Osteoblast (primary cell): ENCODE results near the gene CARHSP1. TPM values are rescaled to one million over a fixed set of nuclear protein-coding genes. Genes with fewer than 3 reads are reported as not detected.

Experiments
- DNase-seq: peaks from one replicate; pipeline ENCODE4 v3.0.0; 2011; ENCODE audit warnings: low spot score, mixed read lengths; ENCODE audit not compliant: insufficient read length; ENCODE audit errors: missing footprints
- H2AFZ ChIP-seq: 2 replicates; pipeline ENCODE4 v1.6.0; 2011; ENCODE audit warnings: mild to moderate bottlenecking, low read length
- H3K27ac ChIP-seq: 2 replicates; pipeline ENCODE4 v1.5.1; 2011; ENCODE audit warnings: mild to moderate bottlenecking, low read depth, low read length, moderate library complexity
- H3K27me3 ChIP-seq: 2 replicates; pipeline ENCODE4 v1.6.0; 2012; ENCODE audit warnings: mild to moderate bottlenecking, control low read depth, inconsistent platforms, low read length, moderate library complexity; ENCODE audit not compliant: insufficient read depth
- H3K36me3 ChIP-seq: 2 replicates; pipeline ENCODE4 v1.5.1; 2011; ENCODE audit warnings: mild to moderate bottlenecking, low read length, control low read depth, moderate library complexity; ENCODE audit not compliant: insufficient read depth
- H3K4me1 ChIP-seq: 2 replicates; pipeline ENCODE4 v1.5.1; 2011; ENCODE audit warnings: mild to moderate bottlenecking, low read length, control low read depth, moderate library complexity; ENCODE audit not compliant: insufficient read depth
- H3K4me2 ChIP-seq: 2 replicates; pipeline ENCODE4 v1.6.0; 2011; ENCODE audit warnings: mild to moderate bottlenecking, low read length; ENCODE audit not compliant: insufficient read depth
- H3K4me3 ChIP-seq: fragments of 200-600 bp; sonication (generic); 3 replicates; pipeline ENCODE4 v1.5.1; 2012; ENCODE audit warnings: mild to moderate bottlenecking, low read length, inconsistent platforms; ENCODE audit not compliant: insufficient read depth
- H3K79me2 ChIP-seq: 2 replicates; pipeline ENCODE4 v1.6.0; 2012; ENCODE audit warnings: mild to moderate bottlenecking, low read length, control low read depth, inconsistent platforms; ENCODE audit not compliant: insufficient read depth
- H3K9me3 ChIP-seq: 2 replicates; pipeline ENCODE4 v1.5.1; 2011; ENCODE audit warnings: low read depth, low read length, control low read depth
- H4K20me1 ChIP-seq: 2 replicates; pipeline ENCODE4 v1.6.0; 2012; ENCODE audit warnings: mild to moderate bottlenecking, low read length, control low read depth; ENCODE audit not compliant: insufficient read depth
- total RNA-seq: library from RNA; depleted of rRNA; stranded (reverse); fragments of >200 nt; gene quantifications from 2 replicates; pipeline ENCODE4 v1.2.3, GENCODE V29; 2012
- TF ChIP-seq, protein P1 (sequence below): IDR thresholded peaks from 2 replicates; pipeline ENCODE4 v1.5.1; 2011; ENCODE audit warnings: mild to moderate bottlenecking, low read depth, low read length, moderate library complexity; ENCODE audit errors: extremely low read depth

The CARHSP1 gene
- total RNA-seq, 1 donor, result 92.6 TPM

DNA sequence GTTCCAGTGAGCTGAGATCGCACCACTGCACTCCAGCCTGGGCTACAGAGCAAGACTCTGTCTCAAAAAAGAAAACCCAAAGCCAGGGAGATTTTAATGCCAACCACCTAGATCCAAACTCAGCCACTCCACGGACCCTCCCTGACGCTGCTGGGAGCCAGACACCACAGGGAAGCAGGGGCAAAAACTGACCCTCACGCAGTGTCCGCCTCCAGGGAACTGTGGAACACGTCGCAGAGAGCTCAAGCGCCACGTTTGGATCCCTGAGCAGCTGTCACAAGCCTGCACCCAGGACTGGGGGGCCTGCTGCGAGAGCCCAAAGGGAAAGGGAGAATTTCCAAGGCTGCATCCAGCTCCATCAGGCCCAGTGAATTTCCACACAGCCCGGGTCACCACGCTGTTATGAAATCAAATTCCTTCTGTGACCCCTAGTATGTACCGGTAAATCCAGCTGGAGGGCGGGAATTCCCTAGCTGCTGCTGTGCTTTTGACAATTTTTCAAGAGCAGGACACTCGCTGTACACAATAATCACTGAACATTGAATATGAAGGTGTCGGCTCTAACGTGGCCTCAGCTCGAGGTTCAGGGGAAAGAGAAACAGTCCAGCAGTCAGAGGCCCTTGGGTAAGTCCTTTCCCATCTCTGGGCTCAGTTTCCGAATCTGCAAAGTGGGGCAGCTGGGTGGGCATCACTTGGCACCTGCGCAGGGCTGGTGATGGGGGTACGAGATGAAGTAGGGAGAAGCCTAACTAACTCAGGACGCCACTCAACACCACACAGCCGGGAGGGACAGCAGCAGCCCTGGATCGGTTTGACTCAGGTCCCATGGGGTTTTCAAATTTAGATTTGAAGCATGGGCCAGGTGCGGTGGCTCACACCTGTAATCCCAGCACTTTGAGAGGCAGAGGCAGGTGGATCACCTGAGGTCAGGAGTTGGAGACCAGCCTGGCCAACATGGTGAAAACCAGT, 8.6 kb downstream of the CARHSP1 start:
- H3K79me2 ChIP-seq, result peaks cover 64% of the 10 kb centered on the region

DNA sequence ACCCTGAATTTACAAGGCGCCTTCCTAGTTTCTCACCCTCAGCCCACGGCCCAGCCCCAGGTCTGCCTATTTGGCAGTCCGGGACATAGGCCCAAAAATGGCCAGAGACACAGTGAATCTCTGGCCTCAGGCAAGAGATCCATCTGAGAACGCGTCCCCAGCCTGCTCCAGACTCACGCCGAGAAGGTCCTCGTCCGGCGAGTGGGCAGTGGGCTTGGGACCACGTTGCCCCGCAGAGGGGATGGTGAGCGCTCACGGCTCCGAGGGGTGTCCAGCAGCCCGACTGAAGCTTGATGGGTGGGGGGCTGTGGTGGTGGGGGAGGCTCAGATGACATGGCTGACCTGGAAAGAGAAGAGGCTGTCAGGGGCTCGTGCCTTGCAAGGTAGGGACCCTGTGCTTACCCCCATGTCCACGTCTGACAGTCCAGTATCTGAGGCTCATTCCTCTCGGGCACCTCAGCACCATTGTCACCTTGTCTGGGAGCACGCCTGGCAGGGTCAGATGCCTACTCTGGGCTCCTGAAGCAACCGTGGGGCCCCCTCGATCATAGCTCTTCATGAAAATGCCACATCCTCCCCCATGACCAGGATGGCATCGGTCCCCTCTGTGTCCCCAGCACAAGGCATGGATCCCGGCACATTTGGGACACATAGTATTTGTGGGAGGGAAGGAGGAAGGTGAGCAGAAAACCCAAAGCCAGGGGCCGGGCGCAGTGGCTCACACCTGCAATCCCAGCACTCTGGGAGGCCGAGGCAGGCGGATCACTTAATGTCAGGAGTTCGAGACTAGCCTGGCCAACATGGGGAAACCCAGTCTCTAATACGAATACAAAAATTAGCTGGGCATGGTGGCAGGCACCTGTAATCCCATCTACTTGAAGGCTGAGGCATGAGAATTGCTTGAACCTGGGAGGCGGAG, 9.6 kb downstream of the CARHSP1 start:
- Histone ChIP-seq H3K4me2 (no peak overlapping the region), H3K36me3 (peaks cover 35% of the 10 kb centered on the region), H3K4me3 (no peak overlapping the region), H2AFZ (no peak overlapping the region), H4K20me1 (peaks cover 55% of the 10 kb centered on the region), H3K9me3 (no peaks in the 10 kb centered on the region), H3K79me2 (peaks cover 55% of the 10 kb centered on the region), H3K27ac (no peak overlapping the region), H3K4me1 (peaks cover 17% of the 10 kb centered on the region), H3K27me3 (no peaks in the 10 kb centered on the region)
- no peak for DNase-seq
- TF ChIP-seq, protein P1, sequence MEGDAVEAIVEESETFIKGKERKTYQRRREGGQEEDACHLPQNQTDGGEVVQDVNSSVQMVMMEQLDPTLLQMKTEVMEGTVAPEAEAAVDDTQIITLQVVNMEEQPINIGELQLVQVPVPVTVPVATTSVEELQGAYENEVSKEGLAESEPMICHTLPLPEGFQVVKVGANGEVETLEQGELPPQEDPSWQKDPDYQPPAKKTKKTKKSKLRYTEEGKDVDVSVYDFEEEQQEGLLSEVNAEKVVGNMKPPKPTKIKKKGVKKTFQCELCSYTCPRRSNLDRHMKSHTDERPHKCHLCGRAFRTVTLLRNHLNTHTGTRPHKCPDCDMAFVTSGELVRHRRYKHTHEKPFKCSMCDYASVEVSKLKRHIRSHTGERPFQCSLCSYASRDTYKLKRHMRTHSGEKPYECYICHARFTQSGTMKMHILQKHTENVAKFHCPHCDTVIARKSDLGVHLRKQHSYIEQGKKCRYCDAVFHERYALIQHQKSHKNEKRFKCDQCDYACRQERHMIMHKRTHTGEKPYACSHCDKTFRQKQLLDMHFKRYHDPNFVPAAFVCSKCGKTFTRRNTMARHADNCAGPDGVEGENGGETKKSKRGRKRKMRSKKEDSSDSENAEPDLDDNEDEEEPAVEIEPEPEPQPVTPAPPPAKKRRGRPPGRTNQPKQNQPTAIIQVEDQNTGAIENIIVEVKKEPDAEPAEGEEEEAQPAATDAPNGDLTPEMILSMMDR, result no peak

More for the DNA sequence above, 8.6 kb downstream of the CARHSP1 start:
- Histone ChIP-seq H3K36me3 (peaks cover 26% of the 10 kb centered on the region), H3K4me2 (no peak overlapping the region), H3K27ac (no peak overlapping the region), H3K9me3 (no peaks in the 10 kb centered on the region), H3K4me3 (no peak overlapping the region), H3K4me1 (peaks cover 19% of the 10 kb centered on the region), H3K27me3 (no peaks in the 10 kb centered on the region), H2AFZ (no peak overlapping the region), H4K20me1 (peaks cover 64% of the 10 kb centered on the region)
- TF ChIP-seq, protein P1, result no peak
- no peak for DNase-seq

DNA sequence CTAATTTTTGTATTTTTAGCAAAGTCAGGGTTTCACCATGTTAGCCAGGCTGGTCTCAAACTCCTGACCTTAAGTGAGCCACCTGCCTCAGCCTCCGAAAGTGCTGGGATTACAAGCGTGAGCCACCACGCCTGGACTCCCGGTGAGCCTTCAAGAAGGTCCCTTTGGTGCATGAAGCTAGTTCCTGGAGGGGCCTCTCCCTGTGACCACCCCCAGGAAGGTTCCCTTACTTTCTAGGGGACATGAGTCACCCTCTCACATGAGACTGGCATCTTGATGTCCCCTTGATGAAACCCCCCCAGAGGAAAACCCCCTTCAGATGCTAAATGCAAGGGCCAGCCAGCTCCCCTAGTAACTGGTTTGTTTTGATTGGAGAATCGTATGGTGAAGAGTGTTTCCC, 12.8 kb downstream of the CARHSP1 start:
- H4K20me1 ChIP-seq, result peaks cover 29% of the 10 kb centered on the region
- peaks cover 6% of the 10 kb centered on the region for H3K4me1 ChIP-seq
- no peaks in the 10 kb centered on the region for H3K27me3 ChIP-seq
- no peak for DNase-seq
- TF ChIP-seq, protein P1, result no peak
- no peak overlapping the region for H3K4me3 ChIP-seq
- no peak overlapping the region for H3K27ac ChIP-seq
- no peaks in the 10 kb centered on the region for H3K9me3 ChIP-seq
- H2AFZ ChIP-seq, result no peak overlapping the region
- H3K79me2 ChIP-seq, result peaks cover 24% of the 10 kb centered on the region
- H3K36me3 ChIP-seq, result peaks cover 60% of the 10 kb centered on the region
- no peak overlapping the region for H3K4me2 ChIP-seq
